GM18858 (cell line): ENCODE results near the gene FITM1.

Source experiments
- ATAC-seq: cut with Tn5 transposase; IDR thresholded peaks from one replicate; pipeline ENCODE4 v1.9.1; 2021; ENCODE audit not compliant: unreplicated experiment

The FITM1 gene

DNA sequence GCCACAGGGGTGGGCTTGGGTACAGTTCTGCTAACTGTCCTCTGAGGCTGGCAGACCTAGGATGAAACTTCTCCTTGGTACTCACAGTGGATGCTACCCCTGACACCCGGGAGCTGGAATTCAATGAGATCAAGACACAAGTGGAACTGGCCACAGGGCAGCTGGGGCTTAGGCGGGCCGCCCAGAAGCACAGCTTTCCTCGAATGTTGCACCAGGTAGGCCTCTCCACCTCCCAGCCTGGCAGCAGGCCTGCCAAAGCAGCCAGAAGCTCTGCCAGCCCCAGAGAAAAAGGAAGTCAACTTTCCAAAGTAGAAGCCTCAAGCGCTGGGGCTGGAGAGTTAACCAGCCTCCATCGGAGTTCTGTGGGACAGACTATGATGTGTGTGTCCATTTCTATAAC, 13.3 kb upstream of the FITM1 start:
- ATAC-seq = no peak

DNA sequence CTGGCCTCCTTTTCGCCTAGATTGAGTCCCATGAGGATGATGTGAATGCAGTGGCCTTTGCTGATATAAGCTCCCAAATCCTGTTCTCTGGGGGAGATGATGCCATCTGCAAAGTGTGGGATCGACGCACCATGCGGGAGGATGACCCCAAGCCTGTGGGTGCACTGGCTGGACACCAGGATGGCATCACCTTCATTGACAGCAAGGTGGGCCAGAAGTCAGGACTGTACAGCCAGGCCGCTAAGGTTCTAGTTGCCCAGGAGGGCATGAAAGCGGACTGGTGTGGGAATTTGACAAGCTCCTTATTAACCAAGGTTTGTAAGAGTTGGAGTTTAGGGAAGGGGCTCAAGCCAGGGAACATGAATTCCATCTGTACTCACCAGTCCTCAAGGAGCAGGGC, 10.8 kb upstream of the FITM1 start:
- no peak for ATAC-seq

DNA sequence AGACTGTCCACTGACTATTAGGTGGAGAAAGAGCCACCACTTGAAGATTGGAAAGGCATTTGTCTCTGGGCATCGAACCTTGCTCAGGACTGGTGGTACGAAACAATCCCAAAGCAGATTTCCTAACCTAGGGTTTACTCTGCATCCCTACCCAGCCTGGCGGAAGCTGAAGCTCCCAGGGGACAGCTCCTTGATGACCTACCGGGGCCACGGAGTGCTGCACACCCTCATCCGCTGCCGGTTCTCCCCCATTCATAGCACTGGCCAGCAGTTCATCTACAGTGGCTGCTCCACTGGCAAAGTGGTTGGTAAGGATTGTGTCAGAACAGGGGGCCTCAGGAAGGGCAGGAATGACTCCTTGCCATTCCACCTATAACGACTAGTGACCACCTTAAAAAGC, 9.2 kb upstream of the FITM1 start:
- ATAC-seq = no peak

DNA sequence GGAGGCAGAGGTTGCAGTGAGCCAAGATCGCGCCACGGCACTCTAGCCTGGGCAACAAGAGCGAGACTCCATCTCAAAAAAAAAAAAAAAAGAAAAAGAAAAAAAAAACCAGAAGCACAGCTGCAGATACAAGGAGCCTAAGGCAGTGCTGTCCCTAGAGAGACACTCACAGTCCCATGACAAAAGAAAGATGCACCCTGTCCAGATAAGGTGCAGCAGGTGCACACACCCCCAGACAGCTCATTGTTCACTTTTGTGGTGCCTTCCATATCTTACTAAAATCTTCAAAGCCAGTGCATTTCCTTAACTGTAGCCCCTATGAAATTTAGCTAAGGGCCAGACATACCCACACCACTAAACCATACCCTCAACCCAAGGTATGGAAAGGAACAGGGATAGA, 8.0 kb upstream of the FITM1 start:
- no peak for ATAC-seq

DNA sequence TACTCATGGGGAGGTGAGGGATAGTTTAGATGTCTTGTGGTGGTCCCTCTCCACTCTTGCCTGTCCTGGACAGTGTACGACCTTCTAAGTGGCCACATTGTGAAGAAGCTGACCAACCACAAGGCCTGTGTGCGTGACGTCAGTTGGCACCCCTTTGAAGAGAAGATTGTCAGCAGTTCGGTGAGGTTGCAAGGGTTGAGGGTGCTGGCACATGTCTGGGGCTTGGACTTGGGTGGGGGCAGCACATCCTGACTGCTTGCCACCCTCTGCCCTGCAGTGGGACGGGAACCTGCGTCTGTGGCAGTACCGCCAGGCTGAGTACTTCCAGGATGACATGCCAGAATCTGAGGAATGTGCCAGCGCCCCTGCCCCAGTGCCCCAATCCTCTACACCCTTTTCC, 7.6 kb upstream of the FITM1 start:
- ATAC-seq = no peak

DNA sequence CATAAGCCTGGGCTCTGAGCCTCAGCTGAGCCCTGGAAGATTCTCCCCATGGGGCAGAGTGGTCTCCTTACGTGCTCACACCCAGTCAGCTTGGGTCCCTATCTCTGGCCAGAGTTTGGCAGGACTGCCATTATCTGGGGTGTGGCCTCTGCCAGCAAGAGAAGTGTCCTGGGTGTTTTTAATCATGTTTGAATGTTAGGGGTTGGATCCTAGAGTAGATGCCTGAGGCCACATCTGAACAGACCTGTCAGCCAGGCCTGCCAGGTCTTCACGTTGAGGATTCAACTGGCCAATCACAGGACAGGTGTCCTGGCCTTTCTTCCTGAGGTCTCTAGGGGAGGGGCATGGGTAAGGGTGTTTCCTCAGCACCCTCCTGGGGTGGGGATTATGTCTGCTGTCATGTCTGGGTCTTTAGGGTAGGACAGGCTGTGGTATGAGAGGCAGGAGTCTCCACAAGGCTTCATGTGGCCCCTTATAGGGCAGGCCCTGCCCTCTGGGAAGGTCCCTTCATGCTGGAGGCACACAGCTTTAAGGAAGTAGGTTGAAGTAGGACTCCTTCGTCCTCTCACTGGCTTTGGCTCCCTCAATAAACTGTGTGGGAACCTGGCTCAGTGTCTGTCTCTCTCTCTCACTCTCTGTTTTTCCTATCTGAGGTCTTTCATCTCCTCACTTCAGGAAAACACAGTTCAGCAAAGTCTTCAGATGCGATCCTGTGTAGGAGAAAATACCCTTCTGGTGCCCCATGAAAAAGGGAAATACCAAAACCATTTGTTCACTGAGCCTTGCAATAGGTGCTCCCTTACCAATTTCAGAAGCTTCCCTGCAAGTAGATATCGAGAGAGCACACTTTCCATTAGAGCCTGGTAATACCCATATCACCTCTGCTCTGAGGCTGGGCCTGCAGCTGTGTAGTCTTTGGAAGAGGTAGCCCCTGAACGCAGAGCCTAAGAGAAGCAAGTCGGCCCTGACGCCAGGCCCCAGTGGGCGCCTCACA, 6.7 kb upstream of the FITM1 start:
- ATAC-seq = peak; percentile 44

DNA sequence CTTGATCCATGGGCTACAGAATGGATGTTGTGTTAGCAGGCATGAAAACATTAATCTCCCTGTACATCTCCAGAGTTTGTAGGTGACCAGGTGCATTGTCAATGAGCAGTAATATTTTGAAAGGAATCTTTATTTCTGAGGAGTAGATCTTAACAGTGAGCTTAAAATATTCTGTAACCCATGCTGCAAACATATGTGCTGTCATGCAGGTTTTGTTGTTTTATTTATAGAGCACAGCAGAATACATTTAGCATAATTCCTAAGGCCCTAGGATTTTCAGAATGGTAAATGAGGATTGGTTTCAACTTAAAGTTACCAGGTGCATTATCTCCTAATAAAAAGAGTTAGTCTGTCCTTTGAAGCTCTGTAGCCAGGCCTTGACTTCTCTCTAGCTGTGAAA, 3.5 kb upstream of the FITM1 start:
- ATAC-seq = no peak

DNA sequence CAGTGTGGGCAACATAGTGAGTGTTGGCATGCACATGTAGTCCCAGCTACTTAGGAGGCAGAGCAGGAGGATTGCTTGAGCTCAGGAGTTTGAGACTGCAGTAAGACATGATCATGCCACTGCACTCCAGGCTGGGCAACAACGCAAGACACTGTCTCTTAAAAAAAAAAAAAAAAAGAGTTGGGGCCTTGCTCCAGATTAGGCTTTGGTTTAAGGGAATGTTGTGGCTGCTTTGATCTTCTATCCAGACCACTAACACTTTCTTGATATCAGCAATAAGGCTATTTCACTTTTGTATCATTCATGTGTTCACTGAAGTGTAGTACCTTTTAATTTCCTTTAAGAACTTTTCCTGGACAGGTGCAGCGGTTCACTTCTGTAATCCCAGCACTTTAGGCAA, 2.8 kb upstream of the FITM1 start:
- no peak for ATAC-seq

DNA sequence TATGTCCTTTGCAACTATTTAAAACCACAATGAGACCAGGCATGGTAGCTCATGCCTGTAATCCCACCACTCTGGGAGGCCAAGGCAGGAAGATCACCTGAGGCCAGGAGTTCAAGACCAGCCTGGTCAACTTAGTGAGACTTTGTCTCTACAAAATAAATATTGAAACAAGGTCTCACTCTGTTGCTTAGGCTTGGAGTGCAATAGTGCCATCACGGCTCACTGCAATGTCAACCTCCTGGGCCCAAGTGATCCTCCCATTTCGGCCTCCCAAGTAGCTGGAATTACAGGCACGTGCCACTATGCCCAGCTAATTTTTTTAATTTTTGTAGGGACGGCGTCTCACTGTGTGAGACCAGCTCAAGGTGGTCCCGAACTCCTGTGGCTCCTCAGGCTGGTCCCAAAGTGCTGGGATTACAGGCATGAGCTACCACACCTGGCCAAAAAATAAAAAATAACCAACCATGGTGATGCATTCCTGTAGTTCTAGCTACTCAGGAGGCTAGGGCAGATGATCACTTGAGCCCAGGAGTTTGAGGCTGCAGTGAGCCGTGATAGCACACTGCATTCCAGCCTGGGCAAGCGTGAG, 955 bp upstream of the FITM1 start:
- no peak for ATAC-seq

DNA sequence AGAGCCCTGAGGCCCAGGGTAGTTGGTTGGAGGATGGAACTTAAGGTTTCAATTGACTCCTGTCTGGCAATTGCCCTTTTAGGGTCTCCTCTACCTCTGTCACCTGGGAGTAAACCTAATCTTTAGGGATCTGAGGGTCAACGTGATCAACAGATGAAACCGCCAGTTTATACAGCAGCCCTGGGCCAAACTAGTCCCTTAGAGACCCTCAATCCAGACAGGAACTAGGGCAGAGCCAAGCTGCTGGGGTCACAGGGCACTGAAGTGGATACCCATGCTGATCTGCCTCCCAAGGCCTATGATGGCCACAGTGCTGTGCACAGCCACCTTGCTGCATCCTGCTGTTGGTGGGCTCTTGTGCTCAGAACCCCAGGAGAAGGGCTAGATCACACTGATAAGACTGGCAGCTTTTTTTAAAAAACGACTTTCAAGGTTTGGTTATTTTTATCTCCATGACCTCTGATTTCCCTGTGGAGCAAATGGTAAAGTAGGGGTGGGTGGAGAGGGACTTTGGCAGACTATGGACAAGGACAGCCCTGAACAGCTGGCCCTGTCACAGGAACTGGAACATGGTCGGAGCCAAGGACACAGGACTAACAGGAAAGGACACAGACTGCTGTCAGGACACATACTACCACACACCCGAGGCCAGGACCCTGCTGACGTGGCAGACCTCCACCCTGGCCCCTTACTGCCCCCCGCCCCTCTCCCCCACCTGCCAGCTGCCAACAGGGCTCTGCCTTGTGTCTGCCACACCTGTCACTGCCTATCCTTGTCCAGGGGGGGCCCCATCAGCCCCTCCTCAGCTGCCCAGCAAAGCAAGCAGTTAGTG, 474 bp downstream of the FITM1 start:
- no peak for ATAC-seq

DNA sequence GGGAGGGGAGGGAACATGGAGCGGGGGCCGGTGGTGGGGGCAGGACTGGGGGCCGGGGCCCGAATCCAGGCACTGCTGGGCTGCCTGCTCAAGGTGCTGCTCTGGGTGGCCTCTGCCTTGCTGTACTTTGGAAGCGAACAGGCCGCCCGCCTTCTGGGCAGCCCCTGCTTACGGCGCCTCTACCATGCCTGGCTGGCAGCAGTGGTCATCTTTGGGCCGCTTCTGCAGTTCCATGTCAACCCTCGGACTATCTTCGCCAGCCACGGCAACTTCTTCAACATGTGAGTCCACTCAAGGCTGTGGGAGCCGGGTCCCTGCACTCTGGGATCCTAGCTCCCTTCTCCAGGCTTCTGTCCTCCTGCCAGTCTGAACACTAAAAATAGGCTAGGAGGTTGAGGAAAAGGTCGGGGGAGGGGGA, 1.1 kb downstream of the FITM1 start:
- no peak for ATAC-seq

DNA sequence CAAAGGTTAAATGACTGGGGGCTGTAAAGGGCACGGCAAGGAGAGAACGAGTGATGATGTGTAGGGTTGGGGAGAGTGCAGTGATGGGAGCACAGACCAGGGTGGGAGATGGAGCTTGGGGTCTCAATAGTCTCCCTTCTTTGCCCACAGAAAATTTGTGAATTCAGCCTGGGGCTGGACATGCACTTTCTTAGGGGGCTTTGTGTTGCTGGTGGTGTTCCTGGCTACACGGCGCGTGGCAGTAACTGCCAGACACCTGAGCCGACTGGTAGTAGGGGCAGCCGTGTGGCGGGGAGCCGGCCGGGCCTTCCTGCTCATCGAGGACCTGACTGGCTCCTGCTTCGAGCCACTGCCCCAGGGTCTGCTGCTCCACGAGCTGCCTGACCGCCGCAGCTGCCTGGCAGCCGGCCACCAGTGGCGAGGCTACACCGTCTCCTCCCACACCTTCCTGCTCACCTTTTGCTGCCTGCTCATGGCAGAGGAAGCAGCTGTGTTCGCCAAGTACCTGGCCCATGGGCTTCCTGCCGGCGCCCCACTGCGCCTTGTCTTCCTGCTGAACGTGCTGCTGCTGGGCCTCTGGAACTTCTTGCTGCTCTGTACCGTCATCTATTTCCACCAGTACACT, 1.7 kb downstream of the FITM1 start:
- ATAC-seq = no peak

DNA sequence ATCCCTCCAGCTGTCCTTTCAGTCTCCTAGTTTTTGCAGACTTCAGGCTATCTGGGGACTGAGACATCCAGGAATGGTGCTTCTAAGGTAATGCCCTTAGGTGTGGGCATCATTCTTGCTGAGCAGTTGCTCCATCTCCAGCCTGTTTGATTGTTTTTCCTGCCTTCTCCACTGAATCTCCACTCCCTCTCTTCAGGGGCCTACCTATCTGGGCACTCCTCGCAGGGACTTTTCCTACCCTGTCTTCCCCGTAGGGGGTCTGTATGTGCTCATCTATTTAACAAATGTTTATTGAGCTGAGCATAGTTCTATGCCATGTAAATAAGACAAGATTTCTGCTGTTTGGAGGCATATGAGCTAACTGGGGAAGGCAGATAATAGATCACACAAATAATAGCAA, 2.5 kb downstream of the FITM1 start:
- no peak for ATAC-seq

DNA sequence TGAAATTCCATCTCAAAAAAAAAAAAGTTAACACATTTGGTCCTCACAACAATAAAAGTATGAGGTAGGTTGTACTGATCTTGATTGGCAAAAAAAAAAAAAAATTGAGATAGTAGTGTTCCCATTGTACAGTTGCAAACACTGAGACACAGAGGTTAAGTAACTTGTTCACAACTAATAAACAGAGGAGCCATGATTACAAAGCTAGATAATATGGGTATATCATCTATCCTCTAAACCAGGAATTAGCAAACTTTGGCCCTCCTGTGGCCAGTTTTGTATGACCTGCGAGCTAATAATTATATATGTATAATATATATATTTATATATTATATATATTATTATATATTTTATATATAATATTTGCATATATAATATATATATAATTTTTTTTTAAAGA, 3.3 kb downstream of the FITM1 start:
- ATAC-seq = no peak

DNA sequence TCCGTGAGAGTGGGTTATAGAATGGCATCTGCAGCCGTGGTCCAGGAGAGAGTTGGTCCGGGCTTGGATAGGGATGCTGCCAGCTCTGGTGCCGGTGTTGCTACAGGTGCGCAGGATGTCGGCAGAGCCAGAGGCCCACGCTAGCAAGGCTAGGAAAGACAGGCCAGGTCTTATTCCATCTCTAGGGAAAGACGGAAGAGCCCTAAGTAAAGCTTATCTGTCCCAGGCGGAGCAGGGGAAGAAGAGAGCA, 5.0 kb downstream of the FITM1 start:
- ATAC-seq = no peak

DNA sequence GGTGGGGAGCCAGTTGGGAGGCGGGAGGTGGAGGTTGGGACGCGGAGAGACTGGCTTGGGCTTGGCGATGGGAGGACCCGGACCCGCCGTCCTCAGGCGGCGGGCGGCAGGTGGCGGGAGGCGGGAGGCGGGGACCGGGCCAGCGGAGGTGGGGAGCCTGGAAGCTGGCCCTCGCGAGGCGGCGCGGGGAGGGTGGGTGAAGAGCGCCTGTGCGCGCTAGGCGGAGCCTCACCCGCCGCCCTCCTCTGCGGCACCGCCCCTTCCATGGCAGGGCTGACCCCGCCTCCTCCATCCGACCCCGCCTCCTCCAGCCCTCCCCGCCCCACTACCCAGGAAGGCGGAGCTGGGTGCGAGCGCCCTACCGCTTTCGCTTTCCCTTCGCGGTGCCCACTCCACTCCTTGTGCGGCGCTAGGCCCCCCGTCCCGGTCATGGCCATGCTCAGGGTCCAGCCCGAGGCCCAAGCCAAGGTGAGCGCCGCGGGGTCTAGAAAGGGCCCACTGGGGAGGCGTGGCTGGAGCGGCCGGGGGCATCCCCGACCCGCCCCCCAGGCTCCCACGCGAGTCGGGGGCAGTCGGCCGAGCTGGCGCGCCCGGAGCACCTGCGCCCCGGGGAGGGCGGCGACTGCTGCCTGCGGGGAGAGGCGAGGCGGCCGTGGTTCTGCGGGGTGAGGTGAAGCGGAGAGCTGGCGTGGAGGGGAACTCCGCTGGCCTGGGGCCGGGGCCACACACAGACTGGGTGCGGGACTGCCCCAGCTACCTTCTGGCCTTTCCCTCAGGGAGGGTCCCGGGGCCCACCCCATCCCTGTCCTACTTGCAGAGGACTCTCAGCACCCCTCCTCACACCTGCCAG, 5.6 kb downstream of the FITM1 start, which contains the start of gene PSME1:
Gene PSME1, plus strand, starts transcription at position 361 of the 850 bp plus-strand sequence. Its CDS starts 69 bp downstream, at position 430.
- ATAC-seq = peak; percentile 66

DNA sequence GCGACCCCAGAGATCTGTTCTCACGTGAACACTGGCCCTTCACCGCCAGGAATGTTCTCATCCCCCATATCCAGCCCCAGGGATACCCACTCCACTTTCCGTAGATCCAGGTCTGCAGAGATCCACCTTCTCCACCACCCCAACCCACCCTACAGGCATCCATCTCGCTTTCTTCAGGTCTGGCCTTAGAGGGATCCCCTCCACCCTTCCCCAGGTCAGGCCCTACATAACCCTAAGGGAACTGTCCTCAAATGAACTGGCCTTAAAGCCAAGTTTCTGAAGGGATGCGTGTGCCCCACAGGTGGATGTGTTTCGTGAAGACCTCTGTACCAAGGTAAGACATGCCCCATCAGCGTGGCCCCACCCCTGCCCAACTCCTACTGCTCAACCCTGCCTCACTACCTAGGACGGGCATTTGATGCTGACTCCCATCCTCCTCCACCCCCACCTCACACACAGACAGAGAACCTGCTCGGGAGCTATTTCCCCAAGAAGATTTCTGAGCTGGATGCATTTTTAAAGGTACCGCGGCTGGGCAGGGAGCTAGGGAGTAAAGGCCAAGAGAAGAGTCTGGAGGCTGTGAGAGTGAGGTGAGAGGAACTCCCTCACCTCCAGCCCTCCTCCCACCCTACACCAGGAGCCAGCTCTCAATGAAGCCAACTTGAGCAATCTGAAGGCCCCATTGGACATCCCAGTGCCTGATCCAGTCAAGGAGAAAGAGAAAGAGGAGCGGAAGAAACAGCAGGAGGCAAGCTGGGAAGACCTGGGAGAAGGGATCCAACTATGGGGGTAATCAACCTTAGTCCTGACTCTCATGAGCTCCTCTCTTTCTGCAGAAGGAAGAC, 6.4 kb downstream of the FITM1 start:
- no peak for ATAC-seq

DNA sequence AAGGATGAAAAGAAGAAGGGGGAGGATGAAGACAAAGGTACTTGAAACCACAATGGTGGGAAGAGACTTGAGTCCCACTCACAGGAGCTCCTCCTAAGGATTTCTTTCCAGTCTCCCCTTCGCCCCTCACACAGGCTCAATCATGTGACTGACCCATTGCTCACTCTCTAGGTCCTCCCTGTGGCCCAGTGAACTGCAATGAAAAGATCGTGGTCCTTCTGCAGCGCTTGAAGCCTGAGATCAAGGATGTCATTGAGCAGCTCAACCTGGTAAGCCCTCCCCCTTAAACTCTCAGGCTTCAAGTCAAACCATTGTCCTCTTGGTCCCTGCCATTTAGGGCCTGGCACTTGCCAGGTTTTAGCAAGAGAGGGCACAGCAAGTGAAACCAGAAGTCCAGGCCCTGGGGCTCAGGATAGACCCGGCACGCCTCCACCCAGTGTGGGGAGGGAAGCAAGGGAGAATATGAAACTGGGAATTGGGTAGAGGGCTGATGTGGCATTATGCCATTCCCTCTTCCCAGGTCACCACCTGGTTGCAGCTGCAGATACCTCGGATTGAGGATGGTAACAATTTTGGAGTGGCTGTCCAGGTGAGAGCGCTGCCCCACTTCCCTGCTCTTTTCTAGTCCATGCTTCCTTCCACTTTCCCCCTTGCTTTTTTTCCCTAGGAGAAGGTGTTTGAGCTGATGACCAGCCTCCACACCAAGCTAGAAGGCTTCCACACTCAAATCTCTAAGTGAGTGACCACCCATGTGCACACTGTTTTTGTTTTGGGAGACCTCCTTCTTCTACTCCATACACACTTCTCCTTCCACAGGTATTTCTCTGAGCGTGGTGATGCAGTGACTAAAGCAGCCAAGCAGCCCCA, 7.3 kb downstream of the FITM1 start:
- no peak for ATAC-seq
